Right lobe of liver (tissue), 6 donors: ENCODE results near the gene ZDHHC1. TPM values are rescaled to one million over a fixed set of nuclear protein-coding genes. Genes with fewer than 3 reads are reported as not detected.
"Not testable (repeated sequence)": the region's sequence is repeated elsewhere in the genome, so short reads cannot be mapped to it uniquely, and the experiment has no call there.

Experiments used
- ATAC-seq, 4 donors: fragments of 200-7000 bp; cut with Tn5 transposase; one replicate each; pipeline ENCODE4 v1.9.1; 2020; ENCODE audit warnings: mild to moderate bottlenecking in 4 of 4, moderate library complexity in 4 of 4
- DNase-seq, 3 donors: peaks; one replicate each; pipeline ENCODE4 v3.0.0-alpha.2; 2020
- H3K27ac ChIP-seq, 3 donors: fragments of 200-600 bp; one replicate each; pipeline ENCODE4 v1.8.0; 2022
- H3K27me3 ChIP-seq, 2 donors: fragments of 200-600 bp; one replicate each; pipeline ENCODE4 v1.8.0; 2022
- H3K36me3 ChIP-seq, 4 donors: fragments of 200-600 bp; sonication (generic) in 1 of 4; one replicate each; pipeline versions ENCODE4 v1.5.1 to v1.8.0; 2017 to 2022; ENCODE audit warnings: control low read depth in 1 of 4
- H3K4me1 ChIP-seq, 4 donors: fragments of 200-600 bp; sonication (generic) in 1 of 4; one replicate each; pipeline versions ENCODE4 v1.5.1 to v1.8.0; 2017 to 2022; ENCODE audit warnings: control low read depth in 1 of 4
- H3K4me3 ChIP-seq, 3 donors: fragments of 200-600 bp; one replicate each; pipeline ENCODE4 v1.8.0; 2022
- H3K9me3 ChIP-seq, 4 donors: fragments of 200-600 bp; sonication (generic) in 1 of 4; one replicate each; pipeline versions ENCODE4 v1.5.1 to v1.8.0; 2017 to 2022; ENCODE audit warnings: control low read depth in 1 of 4
- POLR2A ChIP-seq: fragments of 450-650 bp; IDR thresholded peaks from one replicate; pipeline ENCODE4 v1.6.1; 2017; ENCODE audit warnings: antibody characterized with exemption, mild to moderate bottlenecking
- WGBS: methylation state at CpG from one replicate; pipeline ENCODE4 v1.1.6; 2018; ENCODE audit warnings: low coverage, low lambda C conversion rate; ENCODE audit not compliant: insufficient coverage; ENCODE audit errors: missing lambda C conversion rate; 5-methylcytosine and 5-hydroxymethylcytosine counted together
- intact Hi-C, 2 donors: fragments of 100-400 bp; cut with DNase I; formaldehyde crosslinking; loops; one replicate each; pipeline versions ENCODE4 v1.11.2 to v1.14.1; 2022
- total RNA-seq, 6 experiments: library from RNA; depleted of rRNA in 2 of 6; stranded (reverse); fragments of >200 nt in 2 of 6; fragmentation: NEBNext Ultra II Directional in 3 of 6; extraction: Animal tissue kit (Norgen Biotek cat#: 25700) in 3 of 6; gene quantifications; one replicate each; pipeline versions ENCODE4 v1.1.0 to v1.2.4, GENCODE V29; 2016 to 2023
- TF ChIP-seq, protein P1 (sequence below), 4 donors: fragments of 200-600 bp in 3 of 4; fragments of 450-650 bp in 1 of 4; IDR thresholded peaks; one replicate each; pipeline versions ENCODE4 v1.5.1 to v1.8.0; 2016 to 2022; ENCODE audit warnings: antibody characterized with exemption in 4 of 4, mild to moderate bottlenecking in 2 of 4
- donor health status: DM: no; HTN: yes; CAD: no.
- donor health status: DM: no; HTN: no; CAD: no.
- donor health status: DM: no; HTN: no; CAD: no.
- donor health status: DM: no; HTN: yes; CAD: no.
- donor health status: DM: no; HTN: yes; CAD: no.

ZDHHC1 gene
- total RNA-seq, 6 experiments from 2014 or later: 1.2 to 4.0 (median 1.8) TPM

DNA sequence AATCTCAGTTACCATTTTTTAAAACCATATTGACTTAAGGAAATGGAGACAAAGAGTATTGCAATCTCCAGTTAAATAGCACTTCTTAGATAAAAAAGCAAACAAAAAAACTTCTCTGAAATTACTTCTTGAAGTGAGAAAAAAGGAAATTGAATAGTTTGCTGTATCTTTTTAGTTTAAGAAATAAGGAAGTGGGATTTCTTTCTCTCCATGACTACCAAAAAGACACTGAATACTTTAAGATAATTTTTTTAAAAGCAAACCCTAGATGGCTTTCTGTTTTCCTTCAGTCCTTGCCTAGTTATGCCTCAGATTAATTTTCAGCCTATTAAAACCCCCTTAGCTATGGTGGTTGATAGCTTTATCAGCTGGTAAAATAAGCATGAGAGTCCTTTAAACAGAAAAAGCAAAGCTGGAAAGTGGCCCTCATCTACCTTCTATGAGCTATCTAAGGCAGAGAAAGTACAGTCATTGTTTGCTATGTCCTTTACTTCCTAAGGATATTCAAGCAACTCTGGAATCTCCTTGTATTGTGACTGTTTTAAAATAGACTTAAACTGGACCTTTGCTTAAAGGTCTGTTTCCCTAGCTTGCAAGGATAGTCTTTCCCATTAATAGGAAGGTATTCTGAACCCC, 51.6 kb downstream of the ZDHHC1 start:
- TF ChIP-seq POLR2A: no peak
- TF ChIP-seq, protein P1, sequence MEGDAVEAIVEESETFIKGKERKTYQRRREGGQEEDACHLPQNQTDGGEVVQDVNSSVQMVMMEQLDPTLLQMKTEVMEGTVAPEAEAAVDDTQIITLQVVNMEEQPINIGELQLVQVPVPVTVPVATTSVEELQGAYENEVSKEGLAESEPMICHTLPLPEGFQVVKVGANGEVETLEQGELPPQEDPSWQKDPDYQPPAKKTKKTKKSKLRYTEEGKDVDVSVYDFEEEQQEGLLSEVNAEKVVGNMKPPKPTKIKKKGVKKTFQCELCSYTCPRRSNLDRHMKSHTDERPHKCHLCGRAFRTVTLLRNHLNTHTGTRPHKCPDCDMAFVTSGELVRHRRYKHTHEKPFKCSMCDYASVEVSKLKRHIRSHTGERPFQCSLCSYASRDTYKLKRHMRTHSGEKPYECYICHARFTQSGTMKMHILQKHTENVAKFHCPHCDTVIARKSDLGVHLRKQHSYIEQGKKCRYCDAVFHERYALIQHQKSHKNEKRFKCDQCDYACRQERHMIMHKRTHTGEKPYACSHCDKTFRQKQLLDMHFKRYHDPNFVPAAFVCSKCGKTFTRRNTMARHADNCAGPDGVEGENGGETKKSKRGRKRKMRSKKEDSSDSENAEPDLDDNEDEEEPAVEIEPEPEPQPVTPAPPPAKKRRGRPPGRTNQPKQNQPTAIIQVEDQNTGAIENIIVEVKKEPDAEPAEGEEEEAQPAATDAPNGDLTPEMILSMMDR (IDR thresholded peaks at IDR 0.05): no peak
- Histone ChIP-seq H3K27me3 (no peaks in the 10 kb centered on the region), H3K4me1 (no peaks in the 10 kb centered on the region), H3K9me3 (no peaks in the 10 kb centered on the region), H3K36me3 (no peaks in the 10 kb centered on the region), H3K27ac (no peak overlapping the region), H3K4me3 (no peak overlapping the region)
- no peak for ATAC-seq
- DNase-seq: no peak
- intact Hi-C loops: no loop called here

DNA sequence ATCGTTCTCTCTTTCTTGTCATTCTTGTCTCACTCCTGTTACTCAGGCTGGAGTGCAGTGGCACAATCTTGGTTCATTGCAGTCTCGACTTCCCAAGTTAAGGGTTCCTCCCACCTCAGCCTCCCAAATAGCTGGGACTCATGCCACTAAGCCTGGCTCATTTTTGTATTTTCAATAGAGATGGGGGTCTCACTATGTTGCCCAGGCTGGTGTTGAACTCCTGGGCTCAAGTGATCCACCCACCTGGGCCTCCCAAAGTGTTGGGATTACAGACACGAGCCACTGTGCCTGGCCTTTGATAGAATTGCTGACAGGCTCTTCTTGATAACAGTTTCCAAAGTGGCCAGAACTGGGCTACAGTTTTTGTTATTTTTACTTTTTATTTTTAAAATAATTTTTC, 55.2 kb downstream of the ZDHHC1 start:
- TF ChIP-seq, protein P1 (IDR thresholded peaks at IDR 0.05): no peak
- no peak for TF ChIP-seq POLR2A
- Histone ChIP-seq H3K4me1 (no peaks in the 10 kb centered on the region), H3K27ac (no peak overlapping the region), H3K9me3 (no peaks in the 10 kb centered on the region), H3K4me3 (no peak overlapping the region), H3K36me3 (no peaks in the 10 kb centered on the region), H3K27me3 (no peaks in the 10 kb centered on the region)
- no peak for ATAC-seq
- intact Hi-C loops: no loop called here
- WGBS: 82% methylated on average over 3 of the region's 3 CpGs
- DNase-seq: no peak

DNA sequence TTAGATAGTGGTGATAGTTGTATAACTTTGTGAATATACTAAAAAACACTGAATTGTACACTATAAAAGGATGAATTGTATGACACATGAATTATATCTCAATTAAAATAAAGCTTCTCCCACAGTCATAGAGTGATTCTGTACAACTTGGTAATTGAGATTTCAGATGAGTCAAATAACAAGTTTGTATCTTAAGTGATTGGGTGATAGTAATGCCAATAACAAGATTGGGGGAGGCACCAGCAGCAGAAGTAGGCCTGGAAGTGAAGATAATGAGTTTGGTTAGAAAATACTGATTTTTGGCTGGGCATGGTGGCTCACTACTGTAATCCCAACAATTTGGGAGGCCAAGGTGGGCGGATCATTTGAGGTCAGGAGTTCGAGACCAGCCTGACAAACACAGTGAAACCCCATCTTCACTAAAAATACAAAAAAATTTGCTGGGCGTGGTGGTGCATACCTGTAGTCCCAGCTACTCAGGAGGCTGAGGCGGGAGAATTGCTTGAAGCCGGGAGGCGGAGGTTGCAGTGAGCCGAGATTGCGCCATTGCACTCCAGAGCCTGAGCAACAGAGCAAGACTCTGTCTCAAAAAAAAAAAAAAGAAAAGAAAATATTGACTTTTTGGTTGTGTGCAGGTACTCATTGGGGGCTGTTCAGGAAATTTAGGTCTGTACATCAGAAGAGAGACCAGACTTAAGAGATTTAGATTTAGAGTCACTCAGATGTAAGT, 56.6 kb downstream of the ZDHHC1 start:
- WGBS: 73% methylated on average over 7 of the region's 8 CpGs
- H3K9me3 ChIP-seq, H3K4me3 ChIP-seq, DNase-seq, ATAC-seq, intact Hi-C loops, H3K36me3 ChIP-seq, H3K4me1 ChIP-seq, H3K27me3 ChIP-seq, H3K27ac ChIP-seq: not testable (repeated sequence)

DNA sequence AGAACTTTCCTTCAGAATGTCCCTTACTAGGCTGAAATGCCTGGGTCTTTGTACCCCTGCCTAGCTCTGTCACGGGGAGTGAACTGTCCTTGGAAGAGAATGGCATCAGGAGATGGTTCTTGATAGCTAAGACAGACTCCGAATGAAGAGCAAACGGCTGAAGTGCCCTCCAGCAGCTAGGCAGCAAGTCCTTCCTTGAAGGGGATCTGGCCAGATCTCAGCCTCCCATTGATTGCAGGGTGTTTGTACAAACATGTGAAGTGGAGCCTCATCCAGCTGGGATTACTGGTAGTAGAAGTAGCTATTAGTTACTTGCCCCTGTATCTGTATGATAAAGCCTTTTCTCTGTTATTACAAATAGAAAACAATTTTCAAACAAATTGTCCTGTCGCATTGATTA, 58.7 kb downstream of the ZDHHC1 start:
- H3K27me3 ChIP-seq: no peaks in the 10 kb centered on the region
- no peaks in the 10 kb centered on the region for H3K9me3 ChIP-seq
- intact Hi-C loops: no loop called here
- H3K4me3 ChIP-seq: no peak overlapping the region
- WGBS: 47% methylated on average over 4 of the region's 4 CpGs
- TF ChIP-seq, protein P1 (IDR thresholded peaks at IDR 0.05): no peak
- TF ChIP-seq POLR2A: no peak
- H3K4me1 ChIP-seq: no peaks in the 10 kb centered on the region
- DNase-seq: no peak
- no peaks in the 10 kb centered on the region for H3K36me3 ChIP-seq
- H3K27ac ChIP-seq: no peak overlapping the region
- ATAC-seq: no peak

DNA sequence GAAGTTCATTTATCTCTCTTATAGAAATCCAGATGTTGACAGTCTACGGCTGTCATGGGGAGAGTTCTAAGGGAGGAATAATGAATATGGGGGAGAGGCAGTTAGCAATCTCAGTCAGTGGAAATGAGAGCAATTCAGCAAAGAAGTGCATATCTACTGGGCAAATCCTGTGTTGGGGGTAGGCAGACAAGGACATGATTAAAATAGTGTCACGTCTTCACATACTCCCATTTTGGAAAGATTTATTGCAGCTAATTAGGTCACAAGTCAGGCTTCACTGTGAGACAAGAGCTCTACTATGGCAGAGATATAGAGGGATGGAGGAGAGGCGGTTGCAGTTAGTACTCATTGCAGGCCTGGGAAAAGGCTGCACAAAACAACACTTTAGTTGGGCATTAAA, 59.9 kb downstream of the ZDHHC1 start:
- Histone ChIP-seq H3K4me1 (no peaks in the 10 kb centered on the region), H3K4me3 (no peak overlapping the region), H3K36me3 (no peaks in the 10 kb centered on the region), H3K27me3 (no peaks in the 10 kb centered on the region), H3K9me3 (no peaks in the 10 kb centered on the region), H3K27ac (no peak overlapping the region)
- WGBS: 58% methylated on average over 3 of the region's 3 CpGs
- ATAC-seq: no peak
- intact Hi-C loops: no loop called here
- no peak for DNase-seq
- TF ChIP-seq, protein P1 (IDR thresholded peaks at IDR 0.05): no peak

DNA sequence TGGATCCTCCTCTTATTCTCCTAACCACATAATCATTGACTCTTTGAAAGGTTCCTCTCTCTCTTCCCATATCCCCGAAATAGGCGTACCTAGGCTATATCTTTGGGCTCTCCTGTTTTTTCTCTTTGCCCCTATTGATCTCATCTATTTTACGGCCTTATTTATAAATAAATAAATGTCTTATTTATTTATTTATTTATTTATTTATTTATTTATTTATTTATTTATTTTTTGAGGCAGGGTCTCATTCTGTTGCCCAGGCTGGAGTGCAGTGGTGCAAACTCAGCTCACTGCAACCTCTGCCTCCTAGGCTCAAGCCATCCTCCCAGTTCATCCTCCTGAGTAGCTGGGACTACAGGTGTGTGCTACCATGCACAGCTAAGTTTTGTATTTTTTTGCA, 63.8 kb downstream of the ZDHHC1 start:
- H3K27me3 ChIP-seq, intact Hi-C loops, H3K4me1 ChIP-seq, DNase-seq, H3K9me3 ChIP-seq, H3K4me3 ChIP-seq, H3K36me3 ChIP-seq, ATAC-seq, H3K27ac ChIP-seq: not testable (repeated sequence)
- 83% methylated on average over 3 of the region's 3 CpGs for WGBS
